ENCODE results near the gene FAM20A.

The FAM20A gene

GRCh38 chr17:68598545-68598961 is 2.6 kb downstream of the FAM20A start:
- no peak overlapping the region for H2AFZ ChIP-seq (ENCODE audit: low read length)
- no peaks in the 10 kb centered on the region for H4K20me1 ChIP-seq (ENCODE audit: insufficient read depth, low read length, poor library complexity, severe bottlenecking)
- H3K79me2 ChIP-seq (ENCODE audit: insufficient read depth, low read length), result no peaks in the 10 kb centered on the region
- no peak overlapping the region for H3K4me2 ChIP-seq (ENCODE audit: low read depth, low read length, poor library complexity, severe bottlenecking)
- H3K4me1 ChIP-seq (ENCODE audit: insufficient read depth, low read length, poor library complexity, severe bottlenecking), result peaks cover 3% of the 10 kb centered on the region
- H3F3A ChIP-seq (ENCODE audit: low read depth), result no peaks in the 10 kb centered on the region
- no peaks in the 10 kb centered on the region for H3K9me2 ChIP-seq (replicated peaks; ENCODE audit: low read depth, low read length)
- no peak overlapping the region for H3K4me3 ChIP-seq (ENCODE audit: low read length, poor library complexity, severe bottlenecking)
- TF ChIP-seq CTCF (conservative IDR thresholded peaks at IDR 0.05; ENCODE audit: low read length), result no peak
- no peak for TF ChIP-seq EZH2phosphoT487 (IDR thresholded peaks at IDR 0.05; ENCODE audit: borderline replicate concordance)
- H3K9ac ChIP-seq (ENCODE audit: low read depth, low read length, poor library complexity, severe bottlenecking), result no peak overlapping the region
- H3K27me3 ChIP-seq (ENCODE audit: insufficient read depth, low read length, poor library complexity, severe bottlenecking), result no peaks in the 10 kb centered on the region
- H3K36me3 ChIP-seq (ENCODE audit: insufficient read depth, low read length), result no peaks in the 10 kb centered on the region
- H3K9me3 ChIP-seq (ENCODE audit: insufficient read depth, low read depth, low read length), result no peaks in the 10 kb centered on the region

GRCh38 chr17:68598074-68598473 is 3.1 kb downstream of the FAM20A start:
- H3K9me2 ChIP-seq (replicated peaks; ENCODE audit: low read depth, low read length), result no peaks in the 10 kb centered on the region
- H2AFZ ChIP-seq (ENCODE audit: low read length), result no peak overlapping the region
- no peak overlapping the region for H3K4me2 ChIP-seq (ENCODE audit: low read depth, low read length, poor library complexity, severe bottlenecking)
- H3K27me3 ChIP-seq (ENCODE audit: insufficient read depth, low read length, poor library complexity, severe bottlenecking), result no peaks in the 10 kb centered on the region
- no peak overlapping the region for H3K4me3 ChIP-seq (ENCODE audit: low read length, poor library complexity, severe bottlenecking)
- no peaks in the 10 kb centered on the region for H3K9me3 ChIP-seq (ENCODE audit: insufficient read depth, low read depth, low read length)
- peaks cover 3% of the 10 kb centered on the region for H3K4me1 ChIP-seq (ENCODE audit: insufficient read depth, low read length, poor library complexity, severe bottlenecking)
- no peaks in the 10 kb centered on the region for H3F3A ChIP-seq (ENCODE audit: low read depth)
- H3K79me2 ChIP-seq (ENCODE audit: insufficient read depth, low read length), result no peaks in the 10 kb centered on the region
- no peak for TF ChIP-seq CTCF (conservative IDR thresholded peaks at IDR 0.05; ENCODE audit: low read length)
- no peak for TF ChIP-seq EZH2phosphoT487 (IDR thresholded peaks at IDR 0.05; ENCODE audit: borderline replicate concordance)
- H3K36me3 ChIP-seq (ENCODE audit: insufficient read depth, low read length), result no peaks in the 10 kb centered on the region
- no peaks in the 10 kb centered on the region for H4K20me1 ChIP-seq (ENCODE audit: insufficient read depth, low read length, poor library complexity, severe bottlenecking)
- no peak overlapping the region for H3K9ac ChIP-seq (ENCODE audit: low read depth, low read length, poor library complexity, severe bottlenecking)

- H3K4me2 ChIP-seq (ENCODE audit: low read depth, low read length, poor library complexity, severe bottlenecking), result no peak overlapping the region
- no peak overlapping the region for H2AFZ ChIP-seq (ENCODE audit: low read length)
- no peaks in the 10 kb centered on the region for H3K9me2 ChIP-seq (replicated peaks; ENCODE audit: low read depth, low read length)
- H4K20me1 ChIP-seq (ENCODE audit: insufficient read depth, low read length, poor library complexity, severe bottlenecking), result no peaks in the 10 kb centered on the region
- H3K4me1 ChIP-seq (ENCODE audit: insufficient read depth, low read length, poor library complexity, severe bottlenecking), result peaks cover 3% of the 10 kb centered on the region
- H3F3A ChIP-seq (ENCODE audit: low read depth), result no peaks in the 10 kb centered on the region
- no peaks in the 10 kb centered on the region for H3K9me3 ChIP-seq (ENCODE audit: insufficient read depth, low read depth, low read length)
- H3K36me3 ChIP-seq (ENCODE audit: insufficient read depth, low read length), result no peaks in the 10 kb centered on the region
- H3K27me3 ChIP-seq (ENCODE audit: insufficient read depth, low read length, poor library complexity, severe bottlenecking), result no peaks in the 10 kb centered on the region
- no peaks in the 10 kb centered on the region for H3K79me2 ChIP-seq (ENCODE audit: insufficient read depth, low read length)
- no peak overlapping the region for H3K4me3 ChIP-seq (ENCODE audit: low read length, poor library complexity, severe bottlenecking)
- no peak overlapping the region for H3K9ac ChIP-seq (ENCODE audit: low read depth, low read length, poor library complexity, severe bottlenecking)
- no peak for TF ChIP-seq EZH2phosphoT487 (IDR thresholded peaks at IDR 0.05; ENCODE audit: borderline replicate concordance)
- no peak for TF ChIP-seq CTCF (conservative IDR thresholded peaks at IDR 0.05; ENCODE audit: low read length)
These were observed 4.7 kb downstream of the FAM20A start for GRCh38 chr17:68596411-68596945.
